Thoracic aorta (tissue), 2 donors: Measurements from ENCODE around the gene KCTD3. TPM values are rescaled to one million over a fixed set of nuclear protein-coding genes. Genes with fewer than 3 reads are reported as not detected.

Experiments
- ATAC-seq: fragments of 150-250 bp; one replicate; pipeline ENCODE4 v1.8.0; 2017; ENCODE audit warnings: low read depth; ENCODE audit not compliant: insufficient number of reproducible peaks, low FRiP score
- DNase-seq: peaks from one replicate; pipeline ENCODE4 v3.0.0-alpha.2; 2020; ENCODE audit warnings: low spot score
- H3K27ac ChIP-seq, 2 donors: fragments of 200-600 bp; sonication (generic); 1 replicate in 1 of 2; 2 replicates in 1 of 2; pipeline ENCODE4 v1.5.1; 2016; ENCODE audit warnings: mild to moderate bottlenecking in 2 of 2, moderate library complexity in 2 of 2
- H3K27me3 ChIP-seq: fragments of 200-600 bp; sonication (generic); replicated peaks from 2 replicates; pipeline ENCODE4 v1.6.0; 2016; ENCODE audit warnings: mild to moderate bottlenecking; ENCODE audit not compliant: insufficient read depth
- H3K36me3 ChIP-seq: fragments of 200-600 bp; sonication (generic); one replicate; pipeline ENCODE4 v1.5.1; 2016
- H3K4me1 ChIP-seq, 2 donors: fragments of 200-600 bp; sonication (generic); 1 replicate in 1 of 2; 2 replicates in 1 of 2; pipeline versions ENCODE4 v1.5.1 to v1.6.0; 2016; ENCODE audit warnings: low read depth in 2 of 2, mild to moderate bottlenecking in 1 of 2; ENCODE audit not compliant: control insufficient read depth in 1 of 2
- H3K4me3 ChIP-seq: fragments of 200-600 bp; sonication (generic); 2 replicates; pipeline ENCODE4 v1.5.1; 2016; ENCODE audit warnings: mild to moderate bottlenecking
- H3K9me3 ChIP-seq: fragments of 200-600 bp; sonication (generic); 2 replicates; pipeline ENCODE4 v1.5.1; 2016
- CTCF ChIP-seq: fragments of 200-600 bp; sonication (generic); IDR thresholded peaks from one replicate; pipeline ENCODE4 v1.5.1; 2019; ENCODE audit warnings: antibody characterized with exemption
- total RNA-seq, 2 donors: library from RNA; depleted of rRNA; stranded (reverse); fragments of >200 nt; gene quantifications; one replicate each; pipeline versions ENCODE4 v1.1.0 to v1.2.3, GENCODE V29; 2016

Gene KCTD3
- total RNA-seq, 2 donors from 2014 or later, result 31.0 to 50.7 TPM

GRCh38 chr1:215631489-215631888 lies 64.4 kb downstream of the KCTD3 start:
- H3K4me3 ChIP-seq, result no peak overlapping the region
- H3K36me3 ChIP-seq, result no peaks in the 10 kb centered on the region
- no peak for TF ChIP-seq CTCF
- ATAC-seq (no peak), DNase-seq (no peak)
- no peaks in the 10 kb centered on the region for H3K27me3 ChIP-seq
- H3K27ac ChIP-seq, result no peak overlapping the region
- H3K9me3 ChIP-seq, result no peaks in the 10 kb centered on the region
- peaks cover 0 to 4% of the 10 kb centered on the region in 2 donors for H3K4me1 ChIP-seq

GRCh38 chr1:215635827-215636226 lies 68.7 kb downstream of the KCTD3 start:
- Histone ChIP-seq H3K27ac (no peak overlapping the region), H3K9me3 (no peaks in the 10 kb centered on the region)

GRCh38 chr1:215636258-215636965 lies 69.3 kb downstream of the KCTD3 start:
- H3K9me3 ChIP-seq, result no peaks in the 10 kb centered on the region
- H3K4me3 ChIP-seq, result peak overlapping the region; percentile 42
- no peaks in the 10 kb centered on the region for H3K27me3 ChIP-seq
- peak overlapping the region in 1 of 2 donors; percentile 45 for H3K27ac ChIP-seq
- no peak for ATAC-seq
- peaks cover 0 to 6% of the 10 kb centered on the region in 2 donors for H3K4me1 ChIP-seq
- DNase-seq, result no peak
- no peaks in the 10 kb centered on the region for H3K36me3 ChIP-seq
- no peak for TF ChIP-seq CTCF

More at GRCh38 chr1:215635827-215636226, 68.7 kb downstream of the KCTD3 start:
- DNase-seq (no peak), ATAC-seq (no peak)
- H3K4me3 ChIP-seq, result no peak overlapping the region
- no peaks in the 10 kb centered on the region for H3K36me3 ChIP-seq
- TF ChIP-seq CTCF, result no peak
- peaks cover 0 to 6% of the 10 kb centered on the region in 2 donors for H3K4me1 ChIP-seq
- no peaks in the 10 kb centered on the region for H3K27me3 ChIP-seq

- peak; percentile 9 for DNase-seq
- no peaks in the 10 kb centered on the region for H3K27me3 ChIP-seq
- ATAC-seq, result peak; percentile 71
- peak overlapping the region in 1 of 2 donors; percentile 45 for H3K27ac ChIP-seq
- peaks cover 0 to 6% of the 10 kb centered on the region in 2 donors for H3K4me1 ChIP-seq
- peak overlapping the region; percentile 42 for H3K4me3 ChIP-seq
- no peaks in the 10 kb centered on the region for H3K9me3 ChIP-seq
- no peak for TF ChIP-seq CTCF
- H3K36me3 ChIP-seq, result no peaks in the 10 kb centered on the region
These were observed 70.0 kb downstream of the KCTD3 start for GRCh38 chr1:215637041-215637573.

GRCh38 chr1:215640429-215641148 lies 73.5 kb downstream of the KCTD3 start:
- no peak overlapping the region for H3K4me3 ChIP-seq
- TF ChIP-seq CTCF, result no peak
- no peak for ATAC-seq

More at GRCh38 chr1:215640429-215641148, 73.5 kb downstream of the KCTD3 start:
- no peaks in the 10 kb centered on the region for H3K9me3 ChIP-seq
- no peak overlapping the region for H3K27ac ChIP-seq
- no peak for DNase-seq
- no peaks in the 10 kb centered on the region for H3K27me3 ChIP-seq
- H3K4me1 ChIP-seq, result peaks cover 0 to 6% of the 10 kb centered on the region in 2 donors
- no peaks in the 10 kb centered on the region for H3K36me3 ChIP-seq
